ENCODE results near the gene SLC22A3.
"Not testable (repeated sequence)": the region's sequence is repeated elsewhere in the genome, so short reads cannot be mapped to it uniquely, and the experiment has no call there.

SLC22A3 gene

DNA sequence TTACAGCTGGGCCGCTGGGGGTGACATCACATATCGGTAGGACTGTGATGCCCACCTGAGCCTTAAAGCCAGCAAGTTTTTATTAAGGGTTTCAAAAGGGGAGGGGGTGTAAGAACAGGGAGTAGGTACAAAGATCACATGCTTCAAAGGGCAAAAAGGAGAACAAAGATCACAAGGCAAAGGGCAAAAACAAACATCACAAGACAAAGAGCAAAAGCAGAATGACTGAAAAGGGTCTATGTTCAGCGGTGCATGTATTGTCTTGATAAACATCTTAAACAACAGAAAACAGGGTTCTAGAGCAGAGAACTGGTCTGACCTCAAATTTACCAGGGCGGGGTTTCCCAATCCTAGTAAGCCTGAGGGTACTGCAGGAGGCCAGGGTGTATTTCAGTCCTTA, 101.6 kb downstream of the SLC22A3 start:
- not testable (repeated sequence) for FAIRE-seq

DNA sequence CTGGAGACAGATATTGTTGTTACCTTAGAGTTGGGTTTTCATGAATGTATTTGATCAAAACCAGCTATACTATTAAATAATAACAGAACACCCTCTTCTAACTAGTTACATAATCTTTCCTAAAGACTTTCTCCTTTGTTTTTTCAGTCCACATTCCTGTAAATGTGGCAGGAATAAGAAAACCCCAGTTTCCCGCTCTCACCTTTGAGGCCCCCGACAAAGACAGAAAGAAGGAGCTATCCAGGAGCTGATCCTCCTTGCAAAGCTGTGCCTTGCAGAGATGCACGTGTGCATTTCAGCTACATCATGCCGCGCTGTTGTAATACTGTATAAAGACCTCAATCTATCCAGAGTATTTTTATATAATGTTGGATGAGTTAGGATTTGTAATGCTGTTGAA, 102.7 kb downstream of the SLC22A3 start:
- FAIRE-seq = no peak

DNA sequence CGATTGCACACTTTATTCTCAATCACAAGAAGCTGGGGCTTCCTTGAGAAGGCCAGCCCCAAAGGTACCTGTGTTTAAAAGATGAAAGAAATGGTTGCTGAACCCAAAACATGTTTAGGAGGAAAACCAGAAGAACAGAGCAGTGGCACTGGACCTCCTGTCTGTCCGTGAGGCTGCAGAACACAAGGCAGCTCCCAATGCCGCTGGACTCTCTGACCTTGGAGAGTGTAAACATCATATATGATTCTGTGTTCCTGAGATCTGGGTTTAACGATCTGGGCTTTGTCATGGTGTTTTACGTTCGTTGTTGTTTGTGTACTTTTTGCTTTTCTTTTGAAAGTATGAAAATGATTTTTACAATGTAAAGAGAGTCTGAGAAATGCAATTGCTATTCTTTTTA, 106.1 kb downstream of the SLC22A3 start:
- FAIRE-seq = no peak

DNA sequence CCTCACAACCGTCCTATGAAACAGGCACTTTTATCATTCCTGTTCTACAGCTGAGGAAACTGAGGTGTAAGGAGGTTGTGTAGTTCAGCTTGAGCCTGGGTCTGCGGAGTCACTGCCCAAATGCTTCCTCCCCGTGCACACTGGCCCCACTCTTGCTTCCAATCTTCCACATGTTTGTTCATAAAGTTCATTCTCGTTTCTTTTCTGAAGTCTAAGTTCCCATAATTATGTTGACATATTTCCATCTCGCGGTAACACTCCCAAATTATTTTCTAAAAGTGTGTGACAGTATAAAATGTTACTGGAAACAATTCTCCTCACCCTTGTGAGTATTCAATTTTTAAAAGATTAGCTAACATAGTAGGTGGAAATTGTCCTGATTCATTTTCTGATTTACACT, 106.9 kb downstream of the SLC22A3 start:
- FAIRE-seq = no peak

DNA sequence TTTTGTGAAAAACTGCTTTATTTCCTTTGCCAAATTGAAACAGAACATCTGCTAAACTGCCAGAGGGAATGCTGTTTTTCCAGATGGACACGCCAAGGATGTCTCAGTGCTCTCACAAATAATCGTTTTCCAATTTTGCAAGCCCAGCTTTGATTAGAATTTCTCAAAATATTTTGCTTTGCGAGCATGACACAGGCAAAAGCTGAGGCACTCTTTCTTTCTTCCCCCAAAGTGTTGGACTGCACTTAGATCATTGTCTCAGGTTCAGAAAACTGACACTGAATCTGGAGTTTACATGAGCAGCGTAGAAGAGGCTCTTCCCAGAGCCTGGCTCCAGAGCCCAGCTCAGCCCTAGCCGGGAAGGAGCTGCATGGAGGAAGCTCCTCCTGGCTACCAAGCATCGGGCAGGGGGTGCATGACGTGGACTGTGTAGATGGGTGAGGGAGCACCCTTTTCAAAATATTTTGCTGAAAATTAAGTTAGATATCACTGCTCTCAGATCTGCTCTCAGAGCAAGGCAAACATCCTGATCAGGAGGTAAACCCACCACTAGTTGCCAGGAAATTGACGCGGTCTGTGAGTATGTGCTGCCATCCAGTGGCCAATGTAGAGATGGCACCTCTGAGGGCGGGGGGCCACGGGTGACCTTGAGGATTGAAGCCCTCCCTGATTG, 107.5 kb downstream of the SLC22A3 start:
- FAIRE-seq = no peak

DNA sequence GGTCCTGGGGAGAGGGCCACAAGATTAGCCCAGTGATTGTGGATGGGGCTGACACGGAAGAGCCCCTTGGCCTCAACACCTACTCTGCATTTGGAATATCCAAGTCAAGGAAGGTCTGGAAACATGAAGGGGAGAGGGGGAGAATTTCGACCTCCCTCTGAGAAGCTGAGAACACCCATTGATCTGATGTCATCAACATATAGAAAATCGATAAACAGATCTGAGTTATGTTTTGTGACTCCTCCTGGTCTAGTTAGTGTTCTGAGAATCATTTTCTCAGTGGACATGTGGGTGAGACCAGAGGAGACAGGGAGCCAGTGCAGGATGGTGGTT, 108.0 kb downstream of the SLC22A3 start:
- no peak for FAIRE-seq

DNA sequence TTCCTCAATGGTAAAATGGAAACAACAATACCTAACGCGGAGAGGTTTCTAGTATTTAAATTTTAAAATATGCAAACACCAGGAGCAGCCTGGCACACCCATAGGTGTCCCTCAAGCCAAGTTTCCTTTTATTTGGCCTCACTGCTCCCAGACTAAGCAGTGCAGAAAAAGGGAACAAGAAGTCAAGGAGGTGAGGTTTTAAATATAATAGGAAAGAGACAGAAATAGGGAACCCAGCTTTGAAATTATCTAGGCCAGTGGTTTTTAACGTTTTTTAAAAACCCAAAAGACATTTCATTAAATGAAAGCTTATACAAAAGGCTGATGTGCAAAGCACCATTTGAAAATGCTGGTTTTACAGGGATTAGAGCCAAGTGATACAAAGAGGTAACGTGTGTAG, 109.6 kb downstream of the SLC22A3 start:
- no peak for FAIRE-seq

DNA sequence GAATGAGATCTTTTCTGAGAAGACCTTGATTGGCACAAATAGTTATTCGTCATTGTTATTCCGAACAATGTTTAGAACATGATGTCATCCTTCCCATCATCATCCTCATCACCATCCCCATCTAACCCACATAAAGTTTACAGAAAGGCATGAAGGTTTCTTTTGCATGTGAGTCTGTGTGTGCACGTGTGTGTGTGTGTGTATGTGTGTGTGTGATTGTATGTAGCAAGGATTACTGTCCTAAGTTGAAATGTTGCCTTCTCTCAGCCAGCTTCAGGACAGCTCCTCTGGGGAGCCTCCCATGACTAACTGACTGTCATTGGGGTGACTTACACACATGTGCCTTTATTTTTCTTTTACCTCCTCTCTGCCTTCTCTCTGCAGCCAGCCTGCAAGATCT, 113.5 kb downstream of the SLC22A3 start:
- FAIRE-seq = no peak

DNA sequence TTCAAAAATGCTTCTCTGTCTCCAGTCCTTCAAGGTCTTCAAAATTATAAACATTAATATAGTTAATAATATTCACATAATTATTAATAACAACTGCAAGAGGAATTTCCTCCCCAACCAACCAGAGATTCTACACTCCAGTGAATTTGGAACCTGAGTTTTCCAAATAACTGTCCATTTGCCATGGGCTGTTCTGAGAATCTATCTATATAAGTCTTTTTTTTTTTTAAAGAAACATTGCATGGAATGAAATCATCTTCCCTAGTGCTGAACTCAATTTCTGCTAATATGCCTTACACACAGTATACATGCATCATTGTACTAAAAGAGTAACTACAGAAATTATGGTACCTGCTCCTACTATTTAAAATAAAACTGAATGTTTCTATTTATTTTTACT, 113.9 kb downstream of the SLC22A3 start:
- no peak for FAIRE-seq

DNA sequence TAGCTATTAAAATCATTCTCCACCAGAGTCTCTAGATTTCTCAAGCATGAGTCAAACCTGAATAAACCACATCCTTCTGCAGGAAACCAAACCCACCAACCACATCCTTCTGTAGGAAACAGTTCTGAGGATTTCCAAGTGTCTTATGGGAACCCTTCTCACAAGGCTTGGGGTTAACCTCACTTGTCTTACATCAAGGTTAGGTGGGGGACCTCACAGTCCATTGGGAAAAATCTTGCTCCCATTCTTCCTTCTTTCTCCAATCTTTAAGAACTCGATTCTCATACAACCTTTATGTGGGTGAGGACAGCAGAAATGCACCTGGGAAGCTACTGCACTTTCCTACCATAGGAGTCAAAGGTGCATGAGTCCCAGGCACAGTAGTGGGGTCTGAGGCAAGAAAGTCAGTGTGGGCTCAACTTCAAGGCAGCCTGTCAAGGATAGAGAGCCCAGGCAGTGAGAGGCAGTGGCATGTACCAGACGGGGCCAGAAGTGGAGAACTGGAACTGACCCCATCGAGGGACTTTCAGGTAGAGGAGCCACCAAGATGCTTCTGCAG, 114.5 kb downstream of the SLC22A3 start:
- no peak for FAIRE-seq

DNA sequence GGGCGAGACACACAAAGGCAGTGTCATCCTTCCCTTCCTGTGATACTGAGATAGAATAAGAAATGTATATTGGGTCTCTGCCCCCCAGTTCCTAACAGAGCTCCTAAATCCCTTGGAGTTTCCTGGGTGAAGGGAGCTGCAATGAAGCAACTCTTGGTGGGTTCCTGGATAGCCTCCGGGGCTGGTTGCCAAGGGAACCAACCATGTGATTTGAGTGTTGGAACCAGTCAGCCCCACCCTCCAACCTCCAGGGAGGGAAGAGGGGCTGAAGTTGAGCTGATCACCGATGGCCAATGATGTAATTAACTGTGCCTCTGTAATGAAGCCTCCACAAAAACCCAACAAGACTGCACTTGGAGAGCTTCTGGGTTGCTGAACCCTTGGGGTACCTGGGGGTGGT, 116.6 kb downstream of the SLC22A3 start:
- FAIRE-seq = no peak

DNA sequence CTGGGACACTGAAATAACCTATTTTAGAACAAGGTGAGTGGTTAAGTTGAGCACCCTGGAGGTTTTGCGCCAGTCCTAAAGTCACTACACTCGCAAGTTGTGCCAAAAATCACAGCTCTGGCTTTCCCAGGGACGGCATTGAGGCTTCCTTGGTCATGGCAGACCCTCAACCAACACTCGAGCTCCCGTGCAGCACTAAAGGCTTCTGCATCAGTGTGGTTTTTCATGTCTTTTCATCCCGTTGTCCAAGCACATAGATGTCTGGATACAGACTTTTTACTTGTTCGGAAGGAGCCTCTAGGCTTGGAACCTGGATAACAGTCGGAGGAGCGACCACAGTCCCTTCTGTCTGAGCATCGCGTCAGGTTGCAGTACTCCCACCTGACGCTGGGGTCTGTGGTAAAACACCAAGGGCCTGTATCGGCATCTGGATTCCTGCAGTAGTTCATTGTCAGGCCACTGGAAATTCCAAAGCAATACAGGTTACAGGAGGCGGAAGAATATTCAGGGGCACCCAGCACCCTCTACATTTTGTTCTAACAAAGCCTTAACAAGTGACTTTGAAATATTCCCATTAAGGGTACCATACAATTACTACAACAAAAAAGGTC, 119.2 kb downstream of the SLC22A3 start:
- not testable (repeated sequence) for FAIRE-seq

DNA sequence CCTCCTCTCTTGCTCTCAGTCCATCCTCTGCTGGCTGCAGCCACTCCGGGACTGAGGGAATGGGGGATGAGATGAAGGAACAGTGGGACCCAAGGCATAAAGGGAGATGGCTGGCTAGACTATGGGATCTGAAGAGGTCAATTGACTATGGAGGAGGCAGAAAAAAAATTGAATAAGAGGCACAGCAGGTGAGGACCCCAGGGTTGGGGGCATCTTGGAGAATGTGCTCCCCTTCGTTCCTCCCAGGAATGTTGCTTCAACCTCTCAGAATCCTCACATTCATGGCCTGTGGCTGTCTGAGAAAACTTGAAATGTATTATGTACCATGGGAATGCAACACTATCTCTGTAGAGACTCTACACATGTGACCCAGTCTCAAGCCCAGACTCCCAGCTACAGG, 121.0 kb downstream of the SLC22A3 start:
- no peak for FAIRE-seq

DNA sequence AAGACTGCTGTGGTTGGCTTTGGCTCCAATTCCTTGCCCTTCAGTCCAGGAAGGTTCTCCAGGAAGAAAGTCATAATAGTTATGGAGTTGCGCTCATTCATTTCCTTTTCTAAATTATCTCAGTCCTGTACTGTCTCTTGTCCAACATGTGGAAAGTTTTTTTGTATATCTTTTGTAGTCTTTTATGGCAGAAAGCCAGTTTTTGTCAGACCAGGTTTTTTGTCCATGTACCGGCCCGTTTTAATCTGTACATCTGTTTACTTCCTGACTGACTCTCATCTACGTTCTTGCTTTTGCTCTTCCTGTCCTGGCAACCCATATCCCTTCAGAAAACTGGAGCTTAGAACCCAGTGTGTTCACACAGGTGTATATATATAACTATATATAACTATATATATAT, 127.9 kb downstream of the SLC22A3 start:
- FAIRE-seq = not testable (repeated sequence)

DNA sequence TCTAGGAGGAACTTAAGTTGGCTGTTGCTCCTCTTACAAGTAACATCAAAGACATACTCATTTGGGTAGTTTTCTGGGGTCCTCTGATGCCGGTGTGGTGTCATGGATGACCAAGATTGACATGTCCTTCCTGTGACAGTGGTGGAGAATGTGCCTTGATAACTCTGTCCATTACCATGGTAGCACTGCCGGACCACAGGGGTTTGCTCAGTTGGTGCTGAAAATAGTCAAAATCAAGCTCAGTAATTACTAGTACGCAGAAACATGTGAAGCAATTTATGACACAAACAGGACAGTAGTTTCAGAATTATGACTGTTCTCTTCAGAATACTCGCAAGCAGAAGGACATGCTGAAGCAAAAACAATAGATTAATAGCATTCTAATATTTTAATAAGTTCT, 128.9 kb downstream of the SLC22A3 start:
- not testable (repeated sequence) for FAIRE-seq

DNA sequence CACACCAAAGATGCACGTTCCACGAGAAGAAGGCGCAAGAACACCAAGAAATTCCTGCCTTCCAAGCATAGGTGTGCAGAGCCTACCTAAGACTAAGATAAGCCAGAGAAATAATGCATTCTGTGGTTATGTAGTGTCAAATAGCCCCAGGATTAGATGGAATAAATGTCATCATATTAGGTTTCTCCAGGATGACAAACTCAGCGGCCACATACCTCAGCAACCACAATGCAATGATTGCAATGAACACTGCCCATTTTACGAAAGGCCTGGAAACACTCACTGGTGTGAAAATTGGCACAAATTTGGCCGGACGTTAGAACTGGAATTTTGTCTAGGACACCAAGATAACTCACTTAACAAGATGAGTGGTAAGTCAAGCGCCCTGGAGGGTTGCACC, 129.7 kb downstream of the SLC22A3 start:
- no peak for FAIRE-seq

DNA sequence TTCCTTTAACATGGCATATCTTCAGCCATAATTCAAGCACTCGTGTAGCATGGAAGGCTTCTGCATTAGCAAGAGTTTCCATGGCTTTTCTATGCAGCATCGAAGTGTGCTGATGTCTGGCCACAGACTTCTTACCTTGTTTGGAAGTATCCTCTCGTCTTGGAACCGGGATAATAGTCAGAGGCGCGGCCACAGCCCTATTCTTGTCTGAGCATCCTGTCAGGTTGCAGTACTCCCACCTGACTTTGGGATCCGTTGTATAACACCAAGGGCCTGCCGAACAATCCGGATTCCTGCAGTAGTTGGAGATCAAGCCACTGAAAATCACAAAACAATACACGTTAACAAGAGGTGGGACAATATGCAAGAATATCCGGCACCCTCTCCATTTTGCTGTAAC, 138.9 kb downstream of the SLC22A3 start:
- FAIRE-seq = no peak

DNA sequence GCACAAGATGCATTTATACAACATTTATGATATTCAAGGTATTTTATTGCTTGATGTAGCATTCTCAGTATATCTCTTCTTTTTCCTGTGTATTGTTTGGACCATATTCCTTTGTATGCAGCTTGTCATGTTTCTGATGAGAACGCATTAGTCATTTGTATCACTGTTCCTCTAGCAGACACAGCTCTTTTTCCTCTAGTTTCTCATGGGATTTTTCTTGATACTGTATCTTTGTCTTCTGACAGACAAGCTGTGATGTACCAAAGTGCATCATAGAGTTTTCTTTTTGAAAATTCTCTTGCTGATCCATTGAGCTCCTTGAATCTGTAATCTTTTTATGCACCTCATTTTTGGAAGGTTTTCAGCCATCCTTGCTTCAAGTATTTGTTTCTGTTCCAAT, 140.9 kb downstream of the SLC22A3 start:
- FAIRE-seq = no peak

DNA sequence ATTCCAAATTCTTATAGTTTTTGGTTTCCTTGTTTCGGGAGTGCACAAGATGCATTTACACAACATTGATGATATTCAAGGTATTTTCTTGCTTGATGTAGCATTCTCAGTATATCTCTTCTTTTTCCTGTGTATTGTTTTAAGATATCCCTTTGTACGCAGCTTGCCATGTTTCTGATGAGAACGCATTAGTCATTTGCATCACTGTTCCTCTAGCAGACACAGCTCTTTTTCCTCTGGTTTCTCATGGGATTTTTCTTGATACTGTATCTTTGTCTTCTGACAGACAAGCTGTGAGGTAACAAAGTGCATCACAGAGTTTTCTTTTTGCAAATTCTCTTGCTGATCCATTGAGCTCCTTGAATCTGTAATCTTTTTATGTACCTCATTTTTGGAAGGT, 146.4 kb downstream of the SLC22A3 start:
- FAIRE-seq = no peak

DNA sequence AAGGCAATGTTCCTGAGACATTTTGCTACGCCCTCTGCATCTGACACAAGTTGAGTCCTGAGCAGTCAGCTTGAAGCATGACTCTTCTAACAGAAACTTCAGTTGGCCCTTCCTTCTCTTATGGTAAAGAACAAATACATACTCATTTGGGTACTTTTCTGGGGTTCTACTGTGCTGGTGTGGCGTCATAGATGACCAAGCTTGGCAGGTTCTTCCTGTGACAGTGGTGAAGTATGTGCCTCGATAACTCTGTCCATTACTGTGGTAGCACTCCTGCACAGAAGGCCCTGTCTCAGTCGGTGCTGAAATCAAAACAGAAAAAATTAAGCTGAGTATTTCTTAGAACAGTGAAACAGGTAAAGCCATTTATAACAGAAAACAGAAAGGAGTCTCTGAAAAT, 152.5 kb downstream of the SLC22A3 start:
- no peak for FAIRE-seq
